IMR-90 (cell line): Measurements from ENCODE around the gene ITGB1. TPM values are rescaled to one million over a fixed set of nuclear protein-coding genes. Genes with fewer than 3 reads are reported as not detected.
A peak's percentile ranks its signal among the peaks of the same experiment; 100 is the strongest.

ENCODE experiments used
- ATAC-seq: fragments of 200-7000 bp; cut with Tn5 transposase; 2 replicates; pipeline ENCODE4 v1.9.1; 2020; ENCODE audit warnings: low read depth, mild to moderate bottlenecking, moderate library complexity
- BruUV-seq: library from RNA; stranded (reverse); fragments of 400-500 nt; replicated peaks from 2 replicates; lab custom pipeline; 2021; lab: Mats Ljungman, UMichigan
- CTCF ChIA-PET: fragments of 300-600 bp; formaldehyde crosslinking; extraction: SDS; loops from one replicate; lab custom pipeline; 2021; ENCODE audit warnings: antibody characterized with exemption; lab: Yijun Ruan, JAX
- POLR2A ChIA-PET: fragments of 300-600 bp; sonication (Branson Sonifier 250); formaldehyde crosslinking; loops from one replicate; lab custom pipeline; 2022; ENCODE audit warnings: antibody characterized with exemption; ENCODE audit not compliant: unreplicated experiment; lab: Charles Lee
- DNase-seq: peaks from one replicate; pipeline ENCODE4 v3.0.0; 2013
- H2AFZ ChIP-seq: replicated peaks from 2 replicates; pipeline ENCODE3; 2013; ENCODE audit warnings: low read length, mild to moderate bottlenecking; ENCODE audit not compliant: poor library complexity
- H2AK5ac ChIP-seq: 2 replicates; pipeline ENCODE4 v1.6.1; 2013; ENCODE audit warnings: low read depth, low read length, inconsistent platforms
- H2AK9ac ChIP-seq: replicated peaks from 2 replicates; pipeline ENCODE3; 2013; ENCODE audit warnings: mild to moderate bottlenecking, low read depth, low read length, moderate library complexity; ENCODE audit not compliant: poor library complexity
- H2BK120ac ChIP-seq: 2 replicates; pipeline ENCODE4 v1.6.1; 2013; ENCODE audit warnings: low read depth, low read length, inconsistent platforms
- H2BK15ac ChIP-seq: 3 replicates; pipeline ENCODE4 v1.6.1; 2013; ENCODE audit warnings: low read depth, low read length, inconsistent platforms
- H2BK20ac ChIP-seq: 2 replicates; pipeline ENCODE4 v1.6.1; 2013; ENCODE audit warnings: low read depth, mild to moderate bottlenecking, inconsistent platforms, low read length, moderate library complexity
- H2BK5ac ChIP-seq: 2 replicates; pipeline ENCODE4 v1.6.1; 2013; ENCODE audit warnings: mild to moderate bottlenecking, low read depth, low read length, inconsistent platforms; ENCODE audit not compliant: poor library complexity, severe bottlenecking
- H3K14ac ChIP-seq: replicated peaks from 2 replicates; pipeline ENCODE4 v1.6.1; 2013; ENCODE audit warnings: low read depth, low read length, inconsistent platforms
- H3K18ac ChIP-seq: 2 replicates; pipeline ENCODE4 v1.6.1; 2013; ENCODE audit warnings: low read depth, low read length, control low read depth
- H3K23ac ChIP-seq: 2 replicates; pipeline ENCODE4 v1.6.1; 2013; ENCODE audit warnings: low read depth, low read length, inconsistent platforms
- H3K27ac ChIP-seq: 2 replicates; pipeline ENCODE4 v1.5.1; 2013; ENCODE audit warnings: mild to moderate bottlenecking, control low read depth, low read length; ENCODE audit not compliant: insufficient read depth
- H3K27me3 ChIP-seq: 2 replicates; pipeline ENCODE4 v1.6.1; 2013; ENCODE audit warnings: low read length; ENCODE audit not compliant: control insufficient read depth, insufficient read depth
- H3K36me3 ChIP-seq: 2 replicates; pipeline ENCODE4 v1.6.1; 2013; ENCODE audit warnings: low read length, mixed read lengths; ENCODE audit not compliant: control insufficient read depth, insufficient read depth
- H3K4ac ChIP-seq: 2 replicates; pipeline ENCODE4 v1.6.1; 2013; ENCODE audit warnings: low read depth, low read length, inconsistent platforms
- H3K4me1 ChIP-seq: 2 replicates; pipeline ENCODE4 v1.6.1; 2013; ENCODE audit warnings: low read length, mixed read lengths; ENCODE audit not compliant: control insufficient read depth, insufficient read depth
- H3K4me2 ChIP-seq: 2 replicates; pipeline ENCODE4 v1.6.1; 2013; ENCODE audit warnings: low read depth, mild to moderate bottlenecking, control low read depth, low read length, moderate library complexity
- H3K4me3 ChIP-seq: 2 replicates; pipeline ENCODE4 v1.5.1; 2013; ENCODE audit warnings: low read depth, mild to moderate bottlenecking, control low read depth, low read length, moderate library complexity; ENCODE audit not compliant: insufficient read depth
- H3K56ac ChIP-seq: 2 replicates; pipeline ENCODE4 v1.6.1; 2013; ENCODE audit warnings: low read length, inconsistent platforms; ENCODE audit not compliant: insufficient read depth; ENCODE audit errors: extremely low read depth
- H3K79me1 ChIP-seq, 2 experiments: 2 replicates each; pipeline ENCODE4 v1.6.1; 2013; ENCODE audit warnings: low read length in 2 of 2, inconsistent platforms in 1 of 2, low read depth in 1 of 2
- H3K9ac ChIP-seq: 2 replicates; pipeline ENCODE4 v1.6.1; 2013; ENCODE audit warnings: low read depth, low read length, control low read depth
- H3K9me1 ChIP-seq: 2 replicates; pipeline ENCODE4 v1.6.1; 2013; ENCODE audit warnings: low read length, inconsistent platforms; ENCODE audit not compliant: insufficient read depth
- H3K9me3 ChIP-seq: 2 replicates; pipeline ENCODE4 v1.6.1; 2013; ENCODE audit warnings: low read length; ENCODE audit not compliant: control insufficient read depth, insufficient read depth
- H4K20me1 ChIP-seq: 2 replicates; pipeline ENCODE4 v1.6.1; 2013; ENCODE audit warnings: low read length, inconsistent platforms; ENCODE audit not compliant: insufficient read depth
- H4K5ac ChIP-seq: 2 replicates; pipeline ENCODE4 v1.6.1; 2013; ENCODE audit warnings: mild to moderate bottlenecking, low read depth, low read length, control low read depth
- H4K8ac ChIP-seq, 2 experiments: 2 replicates each; pipeline ENCODE4 v1.6.1; 2013; ENCODE audit warnings: low read depth in 2 of 2, low read length in 2 of 2, control low read depth in 1 of 2, inconsistent platforms in 1 of 2
- H4K91ac ChIP-seq: 2 replicates; pipeline ENCODE4 v1.6.1; 2013; ENCODE audit warnings: low read depth, low read length, inconsistent platforms; ENCODE audit not compliant: insufficient read depth
- CTCF ChIP-seq: conservative IDR thresholded peaks from 2 replicates; pipeline ENCODE4 v1.5.1; 2012; ENCODE audit warnings: mild to moderate bottlenecking, low read depth, low read length, improper control_type of control experiment
- WGBS, 2 experiments: methylation state at CpG; one replicate each; pipeline versions ENCODE4 v1.1.5 to v1.1.7; 2013; ENCODE audit warnings: missing lambda C conversion rate in 2 of 2; ENCODE audit not compliant: insufficient read length in 1 of 2; ENCODE audit errors: extremely low coverage in 2 of 2; 5-methylcytosine and 5-hydroxymethylcytosine counted together
- dilution Hi-C: fragments of 300-500 bp; cut with HindIII; formaldehyde crosslinking; loops from one replicate; pipeline ENCODE4 v1.14.3; 2018; ENCODE audit warnings: low sequenced_read_pairs; ENCODE audit not compliant: unreplicated experiment
- in situ Hi-C: fragments of 300-500 bp; cut with MboI; formaldehyde crosslinking; loops from 3 replicates; pipeline ENCODE4 v1.14.3; 2019; ENCODE audit warnings: low sequenced_read_pairs, inconsistent platforms, mixed read lengths
- intact Hi-C: fragments of 100-400 bp; cut with micrococcal nuclease; formaldehyde crosslinking; loops from 2 replicates; pipeline ENCODE4 v1.10.0; 2022
- polyA plus RNA-seq, 3 experiments: library from polyadenylated mRNA; depleted of rRNA; stranded (reverse); fragments of >200 nt; gene quantifications; 2 replicates each; pipeline ENCODE4 v1.2.3, GENCODE V29; 2012; ENCODE audit warnings: low replicate concordance in 1 of 3
- total RNA-seq: library from RNA; depleted of rRNA; stranded (reverse); fragments of >200 nt; gene quantifications from 2 replicates; pipeline ENCODE4 v1.2.3, GENCODE V29; 2012

The ITGB1 gene
- total and polyA plus RNA-seq, 2 of the 4 experiments (the other 2 are of a cell fraction) = 1,331 to 2,066 TPM

GRCh38 chr10:32970910-32971309 lies 12.9 kb upstream of the ITGB1 start:
- H3K27me3 ChIP-seq = no peaks in the 10 kb centered on the region
- intact Hi-C loops (loop anchor here (1.0 kb wide), 1 partner anchor 8 kb away; no protein-coding TSS in a partner anchor), dilution Hi-C loops (no loop called here), in situ Hi-C loops (no loop called here)
- H3K79me1 ChIP-seq = 0 out of 4 replicates have a peak, but pooled peaks cover 0 to 5% of the 10 kb centered on the region in 2 experiments
- no TSS peak for BruUV-seq
- H3K9me3 ChIP-seq = no peaks in the 10 kb centered on the region
- no peak overlapping the region for H3K23ac ChIP-seq
- H3K9me1 ChIP-seq = no peaks in the 10 kb centered on the region
- no CpG with 5 or more reads among the region's 2 CpGs for WGBS, 2 experiments
- H2AK9ac ChIP-seq = no peak overlapping the region
- no peaks in the 10 kb centered on the region for H4K20me1 ChIP-seq
- H3K4me2 ChIP-seq = no peak overlapping the region
- DNase-seq = no peak
- H3K4me1 ChIP-seq = peaks cover 3% of the 10 kb centered on the region; the same call in 1 of the 2 replicates
- H4K8ac ChIP-seq = no peak overlapping the region
- H3K27ac ChIP-seq = no peak overlapping the region
- peak overlapping the region; percentile 23 for H2AFZ ChIP-seq
- H3K14ac ChIP-seq = no peak overlapping the region
- no peak overlapping the region for H3K4me3 ChIP-seq
- no peak overlapping the region for H2BK15ac ChIP-seq
- H2BK20ac ChIP-seq = no peak overlapping the region; the same call in 1 of the 2 replicates
- H3K4ac ChIP-seq = no peak overlapping the region
- no peak overlapping the region for H4K5ac ChIP-seq
- H2BK120ac ChIP-seq = no peak overlapping the region
- no peaks in the 10 kb centered on the region for H3K36me3 ChIP-seq
- no peak overlapping the region for H3K18ac ChIP-seq
- no peak overlapping the region for H2AK5ac ChIP-seq
- ATAC-seq = no peak; the same call in 1 of the 2 replicates
- TF ChIP-seq CTCF = no peak
- H3K9ac ChIP-seq = no peak overlapping the region
- no peak overlapping the region for H2BK5ac ChIP-seq
- POLR2A ChIA-PET = interaction anchor here (1.1 kb wide), 1 partner anchor 10 kb away, joined by 3 read pairs; no protein-coding TSS in a partner anchor
- H4K91ac ChIP-seq = no peak overlapping the region
- CTCF ChIA-PET = interaction anchor here (0.5 kb wide), 1 partner anchor 17 kb away, joined by 3 read pairs; no protein-coding TSS in a partner anchor
- no peak overlapping the region for H3K56ac ChIP-seq
